ENCODE measurements around the gene ANKRD10. TPM values are rescaled to one million over a fixed set of nuclear protein-coding genes. Genes with fewer than 3 reads are reported as not detected.

ANKRD10 gene
- total RNA-seq, 2 donors from 2014 or later = 46.2 to 47.5 TPM

DNA sequence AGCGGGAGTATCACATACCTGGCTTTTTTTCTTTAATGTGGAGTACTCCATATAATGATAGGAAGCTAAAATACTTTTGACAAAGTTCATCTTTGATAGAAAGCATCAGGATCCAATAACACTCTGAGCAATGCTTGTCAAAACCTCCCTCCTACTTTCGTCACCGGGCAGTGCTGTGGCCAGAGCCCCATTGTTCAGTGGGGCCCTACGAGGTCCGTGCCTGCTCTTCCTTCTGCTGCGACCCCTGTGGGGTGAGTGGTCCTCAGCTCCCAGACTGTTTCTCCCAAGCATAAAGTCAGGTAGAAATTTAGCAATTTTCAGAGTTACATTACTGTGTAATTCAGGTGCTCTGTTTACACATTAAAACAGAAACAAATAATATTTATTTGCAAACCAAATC, 51.2 kb downstream of the ANKRD10 start:
- no peak for DNase-seq (ENCODE audit: low spot score)
- Histone ChIP-seq H3K4me3 (no peak overlapping the region), H3K27ac (no peak overlapping the region), H3K27me3 (no peaks in the 10 kb centered on the region), H3K4me1 (no peaks in the 10 kb centered on the region), H3K9me3 (no peaks in the 10 kb centered on the region), H3K36me3 (no peaks in the 10 kb centered on the region)
- TF ChIP-seq, protein P1, sequence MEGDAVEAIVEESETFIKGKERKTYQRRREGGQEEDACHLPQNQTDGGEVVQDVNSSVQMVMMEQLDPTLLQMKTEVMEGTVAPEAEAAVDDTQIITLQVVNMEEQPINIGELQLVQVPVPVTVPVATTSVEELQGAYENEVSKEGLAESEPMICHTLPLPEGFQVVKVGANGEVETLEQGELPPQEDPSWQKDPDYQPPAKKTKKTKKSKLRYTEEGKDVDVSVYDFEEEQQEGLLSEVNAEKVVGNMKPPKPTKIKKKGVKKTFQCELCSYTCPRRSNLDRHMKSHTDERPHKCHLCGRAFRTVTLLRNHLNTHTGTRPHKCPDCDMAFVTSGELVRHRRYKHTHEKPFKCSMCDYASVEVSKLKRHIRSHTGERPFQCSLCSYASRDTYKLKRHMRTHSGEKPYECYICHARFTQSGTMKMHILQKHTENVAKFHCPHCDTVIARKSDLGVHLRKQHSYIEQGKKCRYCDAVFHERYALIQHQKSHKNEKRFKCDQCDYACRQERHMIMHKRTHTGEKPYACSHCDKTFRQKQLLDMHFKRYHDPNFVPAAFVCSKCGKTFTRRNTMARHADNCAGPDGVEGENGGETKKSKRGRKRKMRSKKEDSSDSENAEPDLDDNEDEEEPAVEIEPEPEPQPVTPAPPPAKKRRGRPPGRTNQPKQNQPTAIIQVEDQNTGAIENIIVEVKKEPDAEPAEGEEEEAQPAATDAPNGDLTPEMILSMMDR (IDR thresholded peaks at IDR 0.05) = no peak

DNA sequence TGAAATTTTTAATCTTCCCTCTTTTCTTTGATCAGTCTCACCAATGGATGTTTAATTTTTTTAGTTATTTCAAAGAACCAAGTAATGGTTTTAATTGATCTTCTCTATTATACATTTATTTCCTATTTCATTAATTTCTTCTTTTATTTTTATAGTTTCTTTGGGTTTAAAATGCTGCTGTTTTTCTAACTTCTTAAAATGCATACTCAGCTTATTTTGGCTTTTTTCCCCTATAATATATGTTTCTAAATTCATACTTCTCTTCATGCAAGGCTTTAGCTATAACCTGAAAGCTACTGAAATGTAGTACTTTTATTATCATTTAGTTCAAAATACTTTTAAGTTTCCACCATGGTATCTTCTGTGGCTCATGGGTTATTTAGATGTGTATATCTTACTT, 53.9 kb downstream of the ANKRD10 start:
- TF ChIP-seq, protein P1 (IDR thresholded peaks at IDR 0.05) = no peak
- Histone ChIP-seq H3K4me1 (no peaks in the 10 kb centered on the region), H3K9me3 (peaks cover 0 to 10% of the 10 kb centered on the region in 2 donors), H3K27ac (no peak overlapping the region), H3K4me3 (no peak overlapping the region), H3K36me3 (no peaks in the 10 kb centered on the region), H3K27me3 (no peaks in the 10 kb centered on the region)
- no peak for DNase-seq (ENCODE audit: low spot score)

DNA sequence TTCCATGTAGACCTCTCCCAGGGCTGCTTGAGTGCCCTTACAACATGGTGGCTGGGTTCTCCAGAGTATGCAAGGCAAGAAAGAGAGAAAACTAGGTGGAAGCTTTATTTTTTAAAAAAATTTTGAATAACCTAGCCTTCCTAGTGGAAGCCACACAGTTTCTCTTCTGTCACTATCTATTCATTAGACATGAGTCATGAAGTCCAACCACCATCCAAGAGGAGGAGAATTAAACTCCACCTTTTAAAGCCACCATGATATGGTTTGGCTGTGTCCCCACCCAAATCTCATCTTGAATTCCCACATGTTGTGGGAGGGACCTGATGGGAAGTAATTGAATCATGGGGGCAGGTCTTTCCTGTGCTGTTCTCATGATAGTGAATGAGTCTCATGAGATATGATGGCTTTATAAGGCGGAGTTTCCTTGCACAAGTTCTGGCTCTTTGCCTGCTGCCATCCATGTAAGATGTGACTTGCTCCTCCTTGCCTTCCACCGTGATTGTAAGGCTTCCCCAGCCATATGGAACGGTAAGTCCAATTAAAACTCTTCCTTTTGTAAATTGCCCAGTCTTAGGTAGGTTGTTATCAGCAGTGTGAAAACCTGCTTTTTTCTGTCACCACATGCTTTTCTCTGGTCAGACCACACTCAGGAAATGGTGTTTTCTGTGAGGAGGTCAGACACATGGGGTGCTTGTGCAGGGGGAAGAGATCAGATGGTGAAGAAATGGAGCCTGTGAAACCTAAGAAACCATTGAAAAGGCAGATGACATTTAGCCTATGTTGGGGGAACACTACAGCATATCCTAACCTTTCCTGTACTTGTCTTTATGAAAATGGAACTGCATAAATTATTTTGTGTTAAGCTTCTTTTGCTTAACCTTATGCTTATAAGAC, 57.7 kb downstream of the ANKRD10 start:
- H3K36me3 ChIP-seq = no peaks in the 10 kb centered on the region
- H3K27ac ChIP-seq = no peak overlapping the region
- TF ChIP-seq, protein P1 (IDR thresholded peaks at IDR 0.05) = no peak
- no peaks in the 10 kb centered on the region for H3K4me1 ChIP-seq
- no peaks in the 10 kb centered on the region for H3K27me3 ChIP-seq
- no peak for DNase-seq (ENCODE audit: low spot score)
- no peak overlapping the region for H3K4me3 ChIP-seq
- peaks cover 0 to 10% of the 10 kb centered on the region in 2 donors for H3K9me3 ChIP-seq

DNA sequence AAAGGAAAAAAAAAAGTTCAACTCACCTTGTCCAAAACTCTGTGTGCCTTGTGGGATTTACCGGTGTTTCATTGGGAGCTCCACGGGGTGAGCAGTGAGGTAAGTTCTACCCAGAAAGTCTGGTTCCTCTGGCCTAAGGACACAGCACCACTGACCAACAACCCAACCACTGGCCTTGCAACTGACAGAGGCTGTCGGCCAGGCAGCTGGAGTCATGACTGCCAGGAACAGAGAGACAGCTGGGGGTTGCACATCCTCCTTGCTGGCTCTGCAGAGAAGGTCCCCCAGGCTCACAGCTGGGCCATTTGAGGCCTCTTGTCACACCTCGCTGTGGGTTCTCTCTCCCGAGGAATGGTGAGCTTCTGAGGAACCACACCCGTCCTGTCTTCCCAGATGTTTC, 59.5 kb downstream of the ANKRD10 start:
- H3K36me3 ChIP-seq = no peaks in the 10 kb centered on the region
- H3K4me3 ChIP-seq = no peak overlapping the region
- H3K9me3 ChIP-seq = peaks cover 0 to 10% of the 10 kb centered on the region in 2 donors
- no peak overlapping the region for H3K27ac ChIP-seq
- no peaks in the 10 kb centered on the region for H3K4me1 ChIP-seq
- H3K27me3 ChIP-seq = no peaks in the 10 kb centered on the region
- no peak for DNase-seq (ENCODE audit: low spot score)
- TF ChIP-seq, protein P1 (IDR thresholded peaks at IDR 0.05) = no peak

DNA sequence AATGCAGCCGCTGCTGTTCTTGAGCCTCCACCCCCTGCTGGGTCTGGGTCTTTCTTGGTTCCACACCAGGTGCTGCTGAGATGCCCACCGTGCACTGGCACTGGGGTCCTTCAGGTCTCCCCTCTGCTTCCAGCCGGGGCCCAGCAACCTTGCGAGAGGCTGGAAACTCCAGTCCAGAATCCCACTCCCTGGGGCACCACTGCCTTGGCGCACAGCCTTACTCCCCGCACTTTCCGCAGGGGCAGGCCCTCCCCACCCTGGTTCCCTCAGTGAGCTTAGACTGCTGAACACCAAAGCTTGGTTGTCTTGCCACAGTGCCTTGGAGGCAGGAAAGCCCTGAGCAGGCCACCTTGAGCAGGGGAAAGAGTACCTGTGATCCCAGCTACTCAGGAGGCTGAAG, 60.0 kb downstream of the ANKRD10 start:
- Histone ChIP-seq H3K9me3 (peaks cover 0 to 10% of the 10 kb centered on the region in 2 donors), H3K36me3 (no peaks in the 10 kb centered on the region), H3K4me3 (no peak overlapping the region), H3K27me3 (no peaks in the 10 kb centered on the region), H3K4me1 (no peaks in the 10 kb centered on the region), H3K27ac (no peak overlapping the region)
- no peak for DNase-seq (ENCODE audit: low spot score)
- TF ChIP-seq, protein P1 (IDR thresholded peaks at IDR 0.05) = no peak
